NCI-H1694 treated with DMSO at 0.1 percent for 48 hours (cell line): ENCODE measurements around the gene LINGO1.

Experiments
- DNase-seq: peaks from one replicate; lab custom pipeline; 2025; lab: John Stamatoyannopoulos, UW

The LINGO1 gene

GRCh38 chr15:77656294-77656693 is 23.6 kb upstream of the LINGO1 start:
- DNase-seq, result peak; percentile 28

- peak; percentile 5 for DNase-seq
Observed at GRCh38 chr15:77654975-77655374, 22.3 kb upstream of the LINGO1 start.

- no peak for DNase-seq
Observed at GRCh38 chr15:77653832-77654480, 21.2 kb upstream of the LINGO1 start.

- DNase-seq, result peak; percentile 5
Observed at GRCh38 chr15:77650265-77650664, 17.6 kb upstream of the LINGO1 start.

- DNase-seq, result no peak
Observed at GRCh38 chr15:77649610-77650009, 16.9 kb upstream of the LINGO1 start.

- no peak for DNase-seq
Observed at GRCh38 chr15:77649017-77649416, 16.3 kb upstream of the LINGO1 start.

GRCh38 chr15:77647961-77648360 is 15.2 kb upstream of the LINGO1 start:
- DNase-seq, result no peak

- DNase-seq, result no peak
Observed at GRCh38 chr15:77646104-77646694, 13.5 kb upstream of the LINGO1 start.

- DNase-seq, result no peak
Observed at GRCh38 chr15:77645602-77646001, 12.9 kb upstream of the LINGO1 start.

GRCh38 chr15:77644543-77645247 is 12.0 kb upstream of the LINGO1 start:
- no peak for DNase-seq

- DNase-seq, result no peak
Observed at GRCh38 chr15:77643764-77644163, 11.1 kb upstream of the LINGO1 start.

- DNase-seq, result no peak
Observed at GRCh38 chr15:77642793-77643430, 10.2 kb upstream of the LINGO1 start.

GRCh38 chr15:77641999-77642398 is 9.3 kb upstream of the LINGO1 start:
- DNase-seq, result no peak

- DNase-seq, result no peak
Observed at GRCh38 chr15:77640615-77641014, 7.9 kb upstream of the LINGO1 start.

GRCh38 chr15:77639431-77639830 is 6.7 kb upstream of the LINGO1 start:
- no peak for DNase-seq

- no peak for DNase-seq
Observed at GRCh38 chr15:77637851-77638692, 5.4 kb upstream of the LINGO1 start.

GRCh38 chr15:77636209-77636608 is 3.5 kb upstream of the LINGO1 start:
- no peak for DNase-seq

GRCh38 chr15:77634266-77634962 is 1.7 kb upstream of the LINGO1 start:
- DNase-seq, result peak; percentile 22

- DNase-seq, result no peak
Observed at GRCh38 chr15:77633913-77634265, 1.2 kb upstream of the LINGO1 start.

GRCh38 chr15:77633134-77633912 is 611 bp upstream of the LINGO1 start:
- peak; percentile 36 for DNase-seq
